Mucosa of descending colon (tissue), 3 donors: ENCODE measurements around the gene SNPH. TPM values are rescaled to one million over a fixed set of nuclear protein-coding genes. Genes with fewer than 3 reads are reported as not detected.

Experiments used
- ATAC-seq: fragments of 200-7000 bp; cut with Tn5 transposase; one replicate; pipeline ENCODE4 v1.9.1; 2020; ENCODE audit warnings: mild to moderate bottlenecking, moderate library complexity
- DNase-seq, 3 donors: peaks; one replicate each; pipeline ENCODE4 v3.0.0-alpha.2; 2020
- H3K36me3 ChIP-seq: fragments of 200-600 bp; one replicate; pipeline ENCODE4 v1.8.0; 2021; ENCODE audit warnings: low read depth, mild to moderate bottlenecking
- H3K4me1 ChIP-seq: fragments of 200-600 bp; one replicate; pipeline ENCODE4 v1.8.0; 2021; ENCODE audit warnings: low read depth, mild to moderate bottlenecking
- H3K4me3 ChIP-seq: fragments of 200-600 bp; one replicate; pipeline ENCODE4 v1.8.0; 2021; ENCODE audit warnings: mild to moderate bottlenecking
- H3K9me3 ChIP-seq: fragments of 200-600 bp; one replicate; pipeline ENCODE4 v1.8.0; 2021; ENCODE audit warnings: mild to moderate bottlenecking
- CTCF ChIP-seq: fragments of 200-600 bp; IDR thresholded peaks from one replicate; pipeline ENCODE4 v1.8.0; 2022; ENCODE audit warnings: antibody characterized with exemption, mild to moderate bottlenecking
- intact Hi-C, 2 donors: fragments of 100-400 bp; cut with DNase I in 1 of 2; cut with micrococcal nuclease in 1 of 2; formaldehyde crosslinking; loops; one replicate each; pipeline versions ENCODE4 v1.11.0 to v1.11.1; 2022; cut with DNase I, micrococcal nuclease
- total RNA-seq, 3 donors: library from RNA; stranded (reverse); fragmentation: NEBNext Ultra II Directional in 2 of 3; extraction: Animal tissue kit (Norgen Biotek cat#: 25700) in 2 of 3; gene quantifications; one replicate each; pipeline versions ENCODE4 v1.2.1 to v1.2.4, GENCODE V29; 2021 to 2023
- donor health status: DM: no; HTN: no; CAD: no; lungs with moderate emphysema.
- donor health status: DM: no; HTN: no; CAD: no.
- donor health status: DM: no; HTN: yes; CAD: no.

SNPH gene
- total RNA-seq, 3 donors from 2014 or later: 1.1 to 11.7 (median 2.2) TPM

DNA sequence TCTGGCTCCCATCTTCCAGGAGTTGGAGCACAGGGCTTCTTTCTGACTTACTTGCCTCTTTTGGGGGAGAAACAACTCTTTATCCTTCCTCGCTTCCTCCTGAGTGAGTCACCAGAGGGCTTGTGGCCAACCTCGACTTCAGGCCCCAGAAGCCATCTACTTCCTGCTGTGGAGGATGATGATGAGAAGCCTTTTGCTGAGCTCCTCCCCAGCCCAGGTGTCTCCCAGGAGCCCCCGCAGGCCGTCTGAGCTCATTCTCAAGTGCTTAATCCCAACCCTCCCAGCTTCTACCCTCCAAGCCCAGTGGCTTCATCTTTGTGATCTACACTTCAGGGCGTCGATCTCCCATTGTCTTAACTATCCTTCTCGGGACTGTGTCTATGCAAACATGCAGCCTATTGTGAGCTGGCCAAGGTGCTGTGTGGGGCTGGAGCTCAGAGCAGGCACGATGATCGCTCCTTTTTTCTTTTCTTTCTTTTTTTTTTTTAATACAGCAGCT lies 35.0 kb downstream of the SNPH start:
- intact Hi-C loops: no loop called here
- H3K4me3 ChIP-seq: no peak overlapping the region
- no peaks in the 10 kb centered on the region for H3K9me3 ChIP-seq
- DNase-seq (no peak), ATAC-seq (peak; percentile 19)
- H3K36me3 ChIP-seq: no peaks in the 10 kb centered on the region
- no peaks in the 10 kb centered on the region for H3K4me1 ChIP-seq
- no peak for TF ChIP-seq CTCF

- no peak for TF ChIP-seq CTCF
- ATAC-seq: no peak
- peak in 1 of 3 donors; percentile 13 for DNase-seq
Observed at GRCh38 chr20:1302685-1303541, 36.8 kb downstream of the SNPH start.

GRCh38 chr20:1304710-1305515 lies 38.8 kb downstream of the SNPH start:
- H3K36me3 ChIP-seq: no peaks in the 10 kb centered on the region
- DNase-seq: peak in 1 of 3 donors; percentile 20
- H3K4me1 ChIP-seq: no peaks in the 10 kb centered on the region
- TF ChIP-seq CTCF: no peak
- peak; percentile 2 for ATAC-seq
- H3K9me3 ChIP-seq: no peaks in the 10 kb centered on the region
- intact Hi-C loops: no loop called here
- H3K4me3 ChIP-seq: no peak overlapping the region

More at GRCh38 chr20:1302685-1303541, 36.8 kb downstream of the SNPH start:
- Histone ChIP-seq H3K9me3 (no peaks in the 10 kb centered on the region), H3K4me1 (no peaks in the 10 kb centered on the region), H3K36me3 (no peaks in the 10 kb centered on the region), H3K4me3 (no peak overlapping the region)
- intact Hi-C loops: no loop called here

DNA sequence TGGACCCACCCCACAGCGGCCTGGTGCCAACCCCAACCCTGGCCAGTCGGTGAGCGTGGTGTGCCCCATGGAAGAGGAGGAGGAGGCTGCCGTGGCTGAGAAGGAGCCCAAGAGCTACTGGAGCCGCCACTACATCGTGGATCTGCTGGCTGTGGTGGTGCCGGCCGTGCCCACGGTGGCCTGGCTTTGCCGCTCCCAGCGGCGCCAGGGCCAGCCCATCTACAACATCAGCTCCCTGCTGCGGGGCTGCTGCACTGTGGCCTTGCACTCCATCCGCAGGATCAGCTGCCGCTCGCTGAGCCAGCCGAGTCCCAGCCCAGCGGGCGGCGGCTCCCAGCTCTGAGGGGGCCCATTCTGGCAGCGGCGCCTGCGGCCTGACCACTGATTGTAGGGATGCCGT lies 39.6 kb downstream of the SNPH start:
- Histone ChIP-seq H3K4me1 (no peaks in the 10 kb centered on the region), H3K4me3 (no peak overlapping the region), H3K9me3 (no peaks in the 10 kb centered on the region), H3K36me3 (no peaks in the 10 kb centered on the region)
- intact Hi-C loops: no loop called here
- peak in 1 of 3 donors; percentile 25 for DNase-seq
- peak; percentile 8 for ATAC-seq
- TF ChIP-seq CTCF: no peak

DNA sequence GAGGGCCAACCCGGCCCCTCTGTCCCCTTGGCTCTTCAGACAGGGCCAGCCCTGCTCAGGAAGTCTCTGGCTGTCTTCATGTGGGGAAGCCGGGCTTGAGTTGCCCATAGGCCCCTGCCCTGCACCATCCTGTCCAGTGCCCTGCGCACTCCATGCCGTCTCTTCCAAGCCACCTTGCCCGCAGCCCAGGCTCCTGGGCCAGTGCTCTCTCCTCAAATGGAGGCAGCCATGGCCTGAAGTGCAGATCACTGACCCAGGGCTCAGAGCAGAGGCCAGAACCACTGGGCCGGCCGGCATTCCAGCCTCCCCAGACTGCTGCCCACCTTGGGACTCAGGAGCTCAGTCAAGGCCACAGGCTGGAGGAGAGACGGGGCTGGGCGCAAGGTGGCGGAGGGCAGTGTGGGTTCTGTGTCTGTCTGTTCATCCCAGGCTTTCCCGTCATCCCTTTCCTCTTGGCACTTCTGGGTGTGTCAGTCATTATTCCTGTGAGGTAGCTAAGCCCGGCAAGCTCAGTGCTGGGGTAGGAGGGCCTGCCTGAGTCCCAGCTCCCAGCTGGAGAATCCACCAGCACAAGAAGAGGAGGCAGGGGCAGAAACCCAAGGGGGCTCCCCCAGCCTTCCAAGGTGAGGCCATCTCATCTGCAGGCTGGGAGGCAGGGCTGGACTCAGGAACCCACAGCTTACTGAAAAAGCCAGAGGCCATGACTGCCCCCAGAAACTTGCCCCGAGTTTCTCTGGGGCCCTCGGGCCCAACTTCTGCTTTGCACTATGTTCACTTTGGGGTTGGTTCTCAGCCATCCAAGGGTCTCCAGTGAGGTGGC lies 40.4 kb downstream of the SNPH start:
- DNase-seq: peak in 1 of 3 donors; percentile 27
- Histone ChIP-seq H3K36me3 (no peaks in the 10 kb centered on the region), H3K4me1 (no peaks in the 10 kb centered on the region), H3K9me3 (no peaks in the 10 kb centered on the region), H3K4me3 (no peak overlapping the region)
- ATAC-seq: peak; percentile 16
- no peak for TF ChIP-seq CTCF
- intact Hi-C loops: no loop called here
